ENCODE results near the gene RPN2. TPM values are rescaled to one million over a fixed set of nuclear protein-coding genes. Genes with fewer than 3 reads are reported as not detected.

RPN2 gene
- polyA plus RNA-seq, 3 donors = 169 to 215 (median 199) TPM

- peaks cover 17% of the 10 kb centered on the region for H3K79me2 ChIP-seq (ENCODE audit: insufficient read depth, low read length)
- H3K9me3 Mint-ChIP-seq = no peaks in the 10 kb centered on the region
- peaks cover 81 to 100% of the 10 kb centered on the region in 2 donors for H3K36me3 ChIP-seq (replicated peaks in 1 of 2; ENCODE audit: control insufficient read depth in 1 of 2, insufficient read depth in 2 of 2, low read length in 2 of 2)
- no peaks in the 10 kb centered on the region for H3K4me1 ChIP-seq (ENCODE audit: control insufficient read depth in 1 of 2, insufficient read depth in 2 of 2, low read length in 2 of 2)
- H3K27ac ChIP-seq (ENCODE audit: low read depth in 1 of 2, low read length in 2 of 2) = no peak overlapping the region
- no peak overlapping the region for H3K4me3 ChIP-seq (replicated peaks in 1 of 3; ENCODE audit: low read depth in 2 of 3, low read length in 3 of 3)
- no peaks in the 10 kb centered on the region for H3K27me3 Mint-ChIP-seq (ENCODE audit: low read depth in 3 of 3)
- DNase-seq = no peak
- no peak overlapping the region for H3K4me2 ChIP-seq (replicated peaks; ENCODE audit: extremely low read depth, low read length, poor library complexity, severe bottlenecking)
- H2AFZ ChIP-seq (ENCODE audit: insufficient read depth, low read depth, low read length, poor library complexity, severe bottlenecking) = no peak overlapping the region
- no peaks in the 10 kb centered on the region for H3K4me1 Mint-ChIP-seq
- H4K20me1 ChIP-seq (ENCODE audit: insufficient read depth, low read length) = peaks cover 28% of the 10 kb centered on the region
- H3K27me3 ChIP-seq (ENCODE audit: control insufficient read depth in 2 of 2, insufficient read depth in 2 of 2, low read length in 2 of 2) = no peaks in the 10 kb centered on the region
- 58% methylated on average over 2 of the region's 3 CpGs for WGBS (ENCODE audit: insufficient coverage)
- no peaks in the 10 kb centered on the region for H3K9me3 ChIP-seq (replicated peaks in 1 of 2; ENCODE audit: control insufficient read depth in 1 of 2, insufficient read depth in 1 of 2, low read length in 2 of 2)
- no peak for TF ChIP-seq CTCF (IDR thresholded peaks at IDR 0.05)
- H3K36me3 Mint-ChIP-seq = peaks cover 79 to 93% of the 10 kb centered on the region in 2 donors
- H3K27ac Mint-ChIP-seq = no peak overlapping the region
- H3K9ac ChIP-seq (ENCODE audit: insufficient read depth, low read length, poor library complexity, severe bottlenecking) = no peak overlapping the region
- no peak overlapping the region for H3K4me3 Mint-ChIP-seq
- intact Hi-C loops (cut with micrococcal nuclease) = loop anchor here in 1 of 2 donors (5.0 kb wide), 1 partner anchor 178 kb away; no protein-coding TSS in a partner anchor
Observed at GRCh38 chr20:37204056-37204455, 24.9 kb downstream of the RPN2 start.

GRCh38 chr20:37205130-37205529 is 26.0 kb downstream of the RPN2 start:
- Mint-ChIP-seq H3K27me3 (ENCODE audit: low read depth in 3 of 3) (no peaks in the 10 kb centered on the region), H3K36me3 (peaks cover 74 to 93% of the 10 kb centered on the region in 2 donors), H3K27ac (peak overlapping the region in 2 of 7 donors; percentile 26 to 48)

More at GRCh38 chr20:37205130-37205529, 26.0 kb downstream of the RPN2 start:
- H4K20me1 ChIP-seq (ENCODE audit: insufficient read depth, low read length) = peaks cover 20% of the 10 kb centered on the region
- H3K4me3 ChIP-seq (replicated peaks in 1 of 3; ENCODE audit: low read depth in 2 of 3, low read length in 3 of 3) = no peak overlapping the region
- Mint-ChIP-seq H3K4me3 (no peak overlapping the region), H3K9me3 (no peaks in the 10 kb centered on the region), H3K4me1 (no peaks in the 10 kb centered on the region)
- WGBS (ENCODE audit: insufficient coverage) = no CpG with 5 or more reads among the region's 6 CpGs
- H3K4me1 ChIP-seq (ENCODE audit: control insufficient read depth in 1 of 2, insufficient read depth in 2 of 2, low read length in 2 of 2) = no peaks in the 10 kb centered on the region
- no peak overlapping the region for H3K4me2 ChIP-seq (replicated peaks; ENCODE audit: extremely low read depth, low read length, poor library complexity, severe bottlenecking)
- H3K36me3 ChIP-seq (replicated peaks in 1 of 2; ENCODE audit: control insufficient read depth in 1 of 2, insufficient read depth in 2 of 2, low read length in 2 of 2) = peaks cover 82 to 100% of the 10 kb centered on the region in 2 donors
- no peak for TF ChIP-seq CTCF (IDR thresholded peaks at IDR 0.05)
- no peak overlapping the region for H2AFZ ChIP-seq (ENCODE audit: insufficient read depth, low read depth, low read length, poor library complexity, severe bottlenecking)
- peaks cover 8% of the 10 kb centered on the region for H3K79me2 ChIP-seq (ENCODE audit: insufficient read depth, low read length)
- intact Hi-C loops (cut with micrococcal nuclease) = no loop called here
- DNase-seq = no peak
- no peak overlapping the region for H3K9ac ChIP-seq (ENCODE audit: insufficient read depth, low read length, poor library complexity, severe bottlenecking)
- H3K27me3 ChIP-seq (ENCODE audit: control insufficient read depth in 2 of 2, insufficient read depth in 2 of 2, low read length in 2 of 2) = no peaks in the 10 kb centered on the region
- no peaks in the 10 kb centered on the region for H3K9me3 ChIP-seq (replicated peaks in 1 of 2; ENCODE audit: control insufficient read depth in 1 of 2, insufficient read depth in 1 of 2, low read length in 2 of 2)
- no peak overlapping the region for H3K27ac ChIP-seq (ENCODE audit: low read depth in 1 of 2, low read length in 2 of 2)

All from CD14-positive monocyte (primary cell).